Pancreas (tissue), 10 donors: ENCODE results near the gene SOX1. TPM values are rescaled to one million over a fixed set of nuclear protein-coding genes. Genes with fewer than 3 reads are reported as not detected.

Experiments used
- ATAC-seq, 4 donors: fragments of 200-7000 bp; cut with Tn5 transposase; one replicate each; pipeline versions ENCODE4 v1.8.0 to v1.9.1; 2020; ENCODE audit warnings: mild to moderate bottlenecking in 4 of 4, moderate library complexity in 4 of 4
- DNase-seq, 6 donors: peaks; one replicate each; pipeline ENCODE4 v3.0.0-alpha.2; 2020
- FAIRE-seq: peaks from 2 replicates; lab custom pipeline; 2012; peaks lifted over from hg19 to GRCh38; lab: Jason Lieb, UNC
- H3K27ac ChIP-seq, 4 donors: fragments of 200-600 bp; sonication (generic); 1 replicate in 3 of 4; 2 replicates in 1 of 4; pipeline versions ENCODE4 v1.5.0 to v1.8.0; 2020
- H3K27me3 ChIP-seq, 4 donors: fragments of 200-600 bp; one replicate each; pipeline ENCODE4 v1.8.0; 2021
- H3K36me3 ChIP-seq, 3 donors: fragments of 200-600 bp; sonication (generic) in 1 of 3; one replicate each; pipeline versions ENCODE4 v1.5.0 to v1.8.0; 2020 to 2021
- H3K4me1 ChIP-seq, 3 donors: fragments of 200-600 bp; one replicate each; pipeline ENCODE4 v1.8.0; 2021
- H3K4me3 ChIP-seq, 4 donors: fragments of 200-600 bp; sonication (generic) in 2 of 4; one replicate each; pipeline versions ENCODE4 v1.5.0 to v1.8.0; 2020 to 2021
- H3K9me3 ChIP-seq, 4 donors: fragments of 200-600 bp; one replicate each; pipeline ENCODE4 v1.8.0; 2021
- WGBS, 2 donors: extraction: QIAGEN DNeasy Blood & Tissue Kit; methylation state at CpG; one replicate each; pipeline ENCODE4 v1.1.7; 2013; 5-methylcytosine and 5-hydroxymethylcytosine counted together
- intact Hi-C, 3 donors: fragments of 100-400 bp; cut with DNase I; formaldehyde crosslinking; loops; one replicate each; pipeline versions ENCODE4 v1.11.1 to v1.14.2; 2022
- polyA plus RNA-seq, 2 donors: library from polyadenylated mRNA; stranded (reverse); fragments of 200-250 nt; gene quantifications; one replicate each; pipeline ENCODE4 v1.2.3, GENCODE V29; 2013
- total RNA-seq, 6 donors: library from RNA; stranded (reverse); fragmentation: NEBNext Ultra II Directional in 4 of 6; extraction: Animal tissue kit (Norgen Biotek cat#: 25700) in 4 of 6; gene quantifications; one replicate each; pipeline versions ENCODE4 v1.2.1 to v1.2.4, GENCODE V29; 2021 to 2023
- TF ChIP-seq, protein P1 (sequence below), 4 donors: fragments of 200-600 bp; sonication (generic) in 3 of 4; IDR thresholded peaks; one replicate each; pipeline versions ENCODE4 v1.5.0 to v1.8.0; 2021; ENCODE audit warnings: antibody characterized with exemption in 4 of 4
- donor health status: healthy with polysubstance abuse.
- donor health status: DM: no; HTN: no; CAD: no; lungs with moderate emphysema.
- donor health status: DM: no; HTN: no; CAD: no.
- donor health status: control.
- donor health status: control.
- donor health status: Bipolar disorder and iron deficiency.
- donor health status: DM: yes; HTN: yes; CAD: no.
- donor health status: DM: no; HTN: no; CAD: no.
- donor health status: DM: no; HTN: no; CAD: no.
- donor health status: DM: yes; HTN: yes; CAD: no.

Gene SOX1
- total and polyA plus RNA-seq, 8 donors, result not detected

- Histone ChIP-seq H3K9me3 (no peaks in the 10 kb centered on the region), H3K27ac (no peak overlapping the region), H3K36me3 (no peaks in the 10 kb centered on the region), H3K4me1 (no peaks in the 10 kb centered on the region), H3K27me3 (peaks cover 0 to 15% (median 0%) of the 10 kb centered on the region in 4 donors), H3K4me3 (no peak overlapping the region)
- TF ChIP-seq, protein P1, sequence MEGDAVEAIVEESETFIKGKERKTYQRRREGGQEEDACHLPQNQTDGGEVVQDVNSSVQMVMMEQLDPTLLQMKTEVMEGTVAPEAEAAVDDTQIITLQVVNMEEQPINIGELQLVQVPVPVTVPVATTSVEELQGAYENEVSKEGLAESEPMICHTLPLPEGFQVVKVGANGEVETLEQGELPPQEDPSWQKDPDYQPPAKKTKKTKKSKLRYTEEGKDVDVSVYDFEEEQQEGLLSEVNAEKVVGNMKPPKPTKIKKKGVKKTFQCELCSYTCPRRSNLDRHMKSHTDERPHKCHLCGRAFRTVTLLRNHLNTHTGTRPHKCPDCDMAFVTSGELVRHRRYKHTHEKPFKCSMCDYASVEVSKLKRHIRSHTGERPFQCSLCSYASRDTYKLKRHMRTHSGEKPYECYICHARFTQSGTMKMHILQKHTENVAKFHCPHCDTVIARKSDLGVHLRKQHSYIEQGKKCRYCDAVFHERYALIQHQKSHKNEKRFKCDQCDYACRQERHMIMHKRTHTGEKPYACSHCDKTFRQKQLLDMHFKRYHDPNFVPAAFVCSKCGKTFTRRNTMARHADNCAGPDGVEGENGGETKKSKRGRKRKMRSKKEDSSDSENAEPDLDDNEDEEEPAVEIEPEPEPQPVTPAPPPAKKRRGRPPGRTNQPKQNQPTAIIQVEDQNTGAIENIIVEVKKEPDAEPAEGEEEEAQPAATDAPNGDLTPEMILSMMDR (IDR thresholded peaks at IDR 0.05), result no peak
- FAIRE-seq (no peak), DNase-seq (no peak), ATAC-seq (no peak)
- intact Hi-C loops, result no loop called here
- 47 to 52% methylated on average over 4 of the region's 4 CpGs for WGBS, 2 donors
Measured at GRCh38 chr13:112092453-112092852, 25.5 kb downstream of the SOX1 start.

DNA sequence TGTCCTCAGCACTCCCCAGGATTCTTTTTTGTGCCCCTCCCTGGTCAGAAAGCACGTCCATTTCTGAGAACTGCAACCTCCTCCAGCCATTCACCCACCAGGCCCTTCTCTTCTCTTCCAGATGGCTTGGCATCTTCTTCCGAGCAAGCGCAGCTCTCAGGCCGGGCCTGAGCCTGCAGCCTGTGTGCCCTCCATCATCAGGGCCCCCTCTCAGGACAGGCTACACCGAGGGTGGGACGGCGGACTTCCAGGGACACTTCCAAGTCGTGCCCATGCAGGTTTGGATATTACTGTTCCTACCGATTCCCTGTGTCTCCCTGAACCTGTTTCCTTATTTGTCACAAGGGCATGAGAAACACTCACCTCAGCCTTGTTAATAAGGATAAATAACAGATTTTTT lies 28.4 kb downstream of the SOX1 start:
- no peak for ATAC-seq

GRCh38 chr13:112096959-112097358 lies 30.0 kb downstream of the SOX1 start:
- intact Hi-C loops, result no loop called here

More for the DNA sequence above, 28.4 kb downstream of the SOX1 start:
- 63 to 81% methylated on average over 9 of the region's 9 CpGs for WGBS, 2 donors
- no peak overlapping the region for H3K4me3 ChIP-seq
- no peaks in the 10 kb centered on the region for H3K9me3 ChIP-seq
- DNase-seq (no peak), FAIRE-seq (no peak)
- no peak overlapping the region for H3K27ac ChIP-seq
- TF ChIP-seq, protein P1 (IDR thresholded peaks at IDR 0.05), result no peak
- no peaks in the 10 kb centered on the region for H3K4me1 ChIP-seq
- intact Hi-C loops, result no loop called here
- no peaks in the 10 kb centered on the region for H3K36me3 ChIP-seq
- peaks cover 0 to 11% (median 0%) of the 10 kb centered on the region in 4 donors for H3K27me3 ChIP-seq

GRCh38 chr13:112097770-112098169 lies 30.8 kb downstream of the SOX1 start:
- intact Hi-C loops, result no loop called here
- TF ChIP-seq, protein P1 (IDR thresholded peaks at IDR 0.05), result no peak
- no peak for DNase-seq
- 59 to 71% methylated on average over 10 of the region's 10 CpGs for WGBS, 2 donors
- H3K4me3 ChIP-seq, result no peak overlapping the region
- H3K27me3 ChIP-seq, result peaks cover 0 to 19% (median 0%) of the 10 kb centered on the region in 4 donors
- ATAC-seq, result no peak
- H3K4me1 ChIP-seq, result no peaks in the 10 kb centered on the region
- no peak overlapping the region for H3K27ac ChIP-seq
- no peaks in the 10 kb centered on the region for H3K9me3 ChIP-seq
- FAIRE-seq, result no peak
- no peaks in the 10 kb centered on the region for H3K36me3 ChIP-seq

More at GRCh38 chr13:112096959-112097358, 30.0 kb downstream of the SOX1 start:
- Histone ChIP-seq H3K27ac (no peak overlapping the region), H3K36me3 (no peaks in the 10 kb centered on the region), H3K4me1 (no peaks in the 10 kb centered on the region), H3K4me3 (no peak overlapping the region), H3K27me3 (peaks cover 0 to 19% (median 0%) of the 10 kb centered on the region in 4 donors), H3K9me3 (no peaks in the 10 kb centered on the region)
- no peak for DNase-seq
- 74 to 83% methylated on average over 9 of the region's 9 CpGs for WGBS, 2 donors
- TF ChIP-seq, protein P1 (IDR thresholded peaks at IDR 0.05), result no peak
- FAIRE-seq, result no peak
- ATAC-seq, result no peak

DNA sequence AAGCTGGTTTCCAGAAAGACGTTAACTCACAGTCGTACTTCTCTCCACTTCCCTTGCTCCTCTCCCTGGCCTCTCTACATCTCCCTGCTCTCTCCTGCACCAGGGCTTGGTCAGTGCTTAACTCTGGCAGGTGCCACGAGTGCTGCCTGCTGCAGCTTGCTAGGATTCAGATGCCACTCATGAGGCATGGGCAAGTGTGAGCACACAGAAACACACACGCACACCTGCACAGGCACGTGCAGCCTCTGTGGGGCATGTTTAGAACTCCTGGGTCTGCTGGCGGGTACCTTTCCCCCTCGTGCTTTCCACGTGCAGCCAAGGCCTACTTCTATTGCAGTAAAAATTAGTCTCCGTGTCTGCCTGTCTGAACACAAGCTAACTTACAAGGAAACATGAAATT lies 31.8 kb downstream of the SOX1 start:
- WGBS, 2 donors, result 46 to 63% methylated on average over 9 of the region's 9 CpGs
- no peak for ATAC-seq
- no peak for DNase-seq
- Histone ChIP-seq H3K36me3 (no peaks in the 10 kb centered on the region), H3K27ac (no peak overlapping the region), H3K27me3 (peaks cover 0 to 23% (median 0%) of the 10 kb centered on the region in 4 donors), H3K9me3 (no peaks in the 10 kb centered on the region), H3K4me1 (no peaks in the 10 kb centered on the region), H3K4me3 (no peak overlapping the region)
- no peak for FAIRE-seq
- intact Hi-C loops, result no loop called here
- TF ChIP-seq, protein P1 (IDR thresholded peaks at IDR 0.05), result no peak
